Liver (tissue), 9 donors: Measurements from ENCODE around the gene CDON. TPM values are rescaled to one million over a fixed set of nuclear protein-coding genes. Genes with fewer than 3 reads are reported as not detected.

ENCODE experiments used
- DNase-seq: peaks from one replicate; pipeline ENCODE4 v3.0.0-alpha.2; 2017; ENCODE audit warnings: low spot score
- H3K27ac ChIP-seq, 2 donors: one replicate each; pipeline ENCODE4 v1.7.0; 2013; ENCODE audit warnings: inconsistent platforms in 2 of 2, low read length in 2 of 2, control low read depth in 1 of 2, low read depth in 1 of 2, mild to moderate bottlenecking in 1 of 2
- H3K27me3 ChIP-seq, 4 donors: one replicate each; pipeline versions ENCODE4 v1.6.1 to v1.7.0; 2013; ENCODE audit warnings: low read length in 3 of 4, inconsistent platforms in 1 of 4, mild to moderate bottlenecking in 1 of 4, moderate library complexity in 1 of 4; ENCODE audit not compliant: control insufficient read depth in 4 of 4, insufficient read depth in 4 of 4
- H3K36me3 ChIP-seq, 4 donors: one replicate each; pipeline versions ENCODE4 v1.6.1 to v1.7.0; 2013; ENCODE audit warnings: low read length in 3 of 4, mild to moderate bottlenecking in 3 of 4, low read depth in 1 of 4, moderate library complexity in 1 of 4; ENCODE audit not compliant: control insufficient read depth in 4 of 4, insufficient read depth in 3 of 4
- H3K4me1 ChIP-seq, 4 donors: one replicate each; pipeline versions ENCODE4 v1.6.1 to v1.7.0; 2013; ENCODE audit warnings: low read length in 3 of 4, mild to moderate bottlenecking in 3 of 4, moderate library complexity in 1 of 4; ENCODE audit not compliant: control insufficient read depth in 4 of 4, insufficient read depth in 4 of 4
- H3K4me3 ChIP-seq, 3 donors: one replicate each; pipeline versions ENCODE4 v1.6.1 to v1.7.0; 2013; ENCODE audit warnings: low read length in 3 of 3, control low read depth in 1 of 3, low read depth in 1 of 3, mild to moderate bottlenecking in 1 of 3
- H3K9ac ChIP-seq, 2 donors: one replicate each; pipeline ENCODE4 v1.7.0; 2013; ENCODE audit warnings: low read length in 2 of 2, mild to moderate bottlenecking in 2 of 2, moderate library complexity in 2 of 2, control low read depth in 1 of 2, low read depth in 1 of 2
- H3K9me3 ChIP-seq, 4 donors: one replicate each; pipeline versions ENCODE4 v1.6.1 to v1.7.0; 2013; ENCODE audit warnings: low read length in 3 of 4; ENCODE audit not compliant: control insufficient read depth in 4 of 4
- ATF3 ChIP-seq: IDR thresholded peaks from 2 replicates; pipeline ENCODE4 v1.6.1; 2016; ENCODE audit warnings: antibody characterized with exemption
- CTCF ChIP-seq: fragments of 150-350 bp; IDR thresholded peaks from 2 replicates; pipeline ENCODE4 v1.5.1; 2017; ENCODE audit warnings: improper control_type of control experiment, low read depth, low read length; ENCODE audit not compliant: missing input control
- EGR1 ChIP-seq, 2 donors: IDR thresholded peaks; 2 replicates each; pipeline ENCODE4 v1.6.1; 2016 to 2018; ENCODE audit warnings: antibody characterized with exemption in 2 of 2, low read depth in 2 of 2
- FOXA1 ChIP-seq: IDR thresholded peaks from 2 replicates; pipeline ENCODE4 v1.6.1; 2016; ENCODE audit warnings: antibody characterized with exemption
- FOXA2 ChIP-seq: IDR thresholded peaks from 2 replicates; pipeline ENCODE4 v1.6.1; 2016; ENCODE audit warnings: antibody characterized with exemption
- GABPA ChIP-seq, 2 donors: IDR thresholded peaks in 1 of 2; conservative IDR thresholded peaks in 1 of 2; 2 replicates each; pipeline ENCODE4 v1.6.1; 2016; ENCODE audit warnings: antibody characterized with exemption in 2 of 2, mild to moderate bottlenecking in 1 of 2, moderate library complexity in 1 of 2
- HNF4A ChIP-seq, 2 donors: conservative IDR thresholded peaks; 2 replicates each; pipeline ENCODE4 v1.6.1; 2016; ENCODE audit warnings: antibody characterized with exemption in 2 of 2, mild to moderate bottlenecking in 2 of 2
- HNF4G ChIP-seq: IDR thresholded peaks from 2 replicates; pipeline ENCODE4 v1.6.1; 2016; ENCODE audit warnings: antibody characterized with exemption
- JUND ChIP-seq, 2 donors: IDR thresholded peaks; 2 replicates each; pipeline ENCODE4 v1.6.1; 2016; ENCODE audit warnings: antibody characterized with exemption in 2 of 2
- MAX ChIP-seq: IDR thresholded peaks from 2 replicates; pipeline ENCODE4 v1.6.1; 2016; ENCODE audit warnings: antibody characterized with exemption
- NR2F2 ChIP-seq: IDR thresholded peaks from 2 replicates; pipeline ENCODE4 v1.6.1; 2016; ENCODE audit warnings: antibody characterized with exemption
- RAD21 ChIP-seq, 2 donors: IDR thresholded peaks; 2 replicates each; pipeline ENCODE4 v1.6.1; 2016; ENCODE audit warnings: antibody characterized with exemption in 2 of 2, mild to moderate bottlenecking in 2 of 2
- RXRA ChIP-seq, 2 donors: IDR thresholded peaks; 2 replicates each; pipeline ENCODE4 v1.6.1; 2017 to 2018; ENCODE audit warnings: antibody characterized with exemption in 2 of 2, mild to moderate bottlenecking in 1 of 2
- SP1 ChIP-seq: IDR thresholded peaks from 2 replicates; pipeline ENCODE4 v1.6.1; 2018; ENCODE audit warnings: antibody characterized with exemption, mild to moderate bottlenecking
- TAF1 ChIP-seq: conservative IDR thresholded peaks from 2 replicates; pipeline ENCODE4 v1.6.1; 2016; ENCODE audit warnings: antibody characterized with exemption, mild to moderate bottlenecking
- YY1 ChIP-seq: IDR thresholded peaks from 2 replicates; pipeline ENCODE4 v1.6.1; 2016; ENCODE audit warnings: antibody characterized with exemption, mild to moderate bottlenecking
- WGBS: extraction: QIAGEN DNeasy Blood & Tissue Kit; methylation state at CpG from one replicate; pipeline ENCODE4 v1.1.7; 2013; 5-methylcytosine and 5-hydroxymethylcytosine counted together
- polyA plus RNA-seq, 2 donors: library from polyadenylated mRNA; stranded (reverse) in 1 of 2; unstranded in 1 of 2; fragments of 200-250 nt in 1 of 2; fragments of >200 nt in 1 of 2; fragmentation: Nextera tagmentation in 1 of 2; extraction: Ambion mirVana in 1 of 2; gene quantifications; one replicate each; pipeline versions ENCODE4 v1.2.1 to v1.2.3, GENCODE V29; 2013 to 2015
- total RNA-seq, 2 donors: library from RNA; depleted of rRNA; stranded (reverse); fragments of >200 nt; gene quantifications; one replicate each; pipeline ENCODE4 v1.2.3, GENCODE V29; 2014
- TF ChIP-seq, protein P1 (sequence below): IDR thresholded peaks from 2 replicates; pipeline ENCODE4 v1.6.1; 2016; ENCODE audit warnings: antibody characterized with exemption
- TF ChIP-seq, protein P2 (sequence below): IDR thresholded peaks from 2 replicates; pipeline ENCODE4 v1.6.1; 2016; ENCODE audit warnings: antibody characterized with exemption, mild to moderate bottlenecking
- donor health status: healthy.
- donor health status: healthy.
- donor health status: healthy.
- donor health status: healthy.
- donor health status: healthy.

Gene CDON
- total and polyA plus RNA-seq, 4 donors = 0.69 to 7.4 (median 3.9) TPM

- H3K4me1 ChIP-seq = peaks cover 0 to 4% (median 3%) of the 10 kb centered on the region in 4 donors
- H3K36me3 ChIP-seq = no peaks in the 10 kb centered on the region
- no peaks in the 10 kb centered on the region for H3K9me3 ChIP-seq
- H3K9ac ChIP-seq = no peak overlapping the region
- H3K27ac ChIP-seq = no peak overlapping the region
- H3K4me3 ChIP-seq = no peak overlapping the region
- no peak for DNase-seq
- no peaks in the 10 kb centered on the region for H3K27me3 ChIP-seq
- WGBS = 90% methylated on average over 5 of the region's 5 CpGs
- TF ChIP-seq MAX (no peak), RAD21 (IDR thresholded peaks at IDR 0.05) (no peak), HNF4A (conservative IDR thresholded peaks at IDR 0.05) (no peak)
Measured at GRCh38 chr11:126101930-126102283, 39.2 kb upstream of the CDON start.

- no peak overlapping the region for H3K27ac ChIP-seq
- WGBS = 92% methylated on average over 11 of the region's 11 CpGs
Measured at GRCh38 chr11:126101251-126101929, 38.7 kb upstream of the CDON start.

More at GRCh38 chr11:126101251-126101929, 38.7 kb upstream of the CDON start:
- Histone ChIP-seq H3K36me3 (no peaks in the 10 kb centered on the region), H3K9ac (no peak overlapping the region), H3K4me3 (no peak overlapping the region), H3K4me1 (peaks cover 0 to 4% (median 3%) of the 10 kb centered on the region in 4 donors), H3K27me3 (no peaks in the 10 kb centered on the region), H3K9me3 (no peaks in the 10 kb centered on the region)
- TF ChIP-seq GABPA (IDR thresholded peaks at IDR 0.05 in 1 of 2, conservative IDR thresholded peaks at IDR 0.05 in 1 of 2) = no peak
- TF ChIP-seq HNF4A (conservative IDR thresholded peaks at IDR 0.05) = no peak
- no peak for TF ChIP-seq YY1
- no peak for TF ChIP-seq EGR1 (IDR thresholded peaks at IDR 0.05; ENCODE audit: low read depth in 2 of 2)
- TF ChIP-seq, protein P1, sequence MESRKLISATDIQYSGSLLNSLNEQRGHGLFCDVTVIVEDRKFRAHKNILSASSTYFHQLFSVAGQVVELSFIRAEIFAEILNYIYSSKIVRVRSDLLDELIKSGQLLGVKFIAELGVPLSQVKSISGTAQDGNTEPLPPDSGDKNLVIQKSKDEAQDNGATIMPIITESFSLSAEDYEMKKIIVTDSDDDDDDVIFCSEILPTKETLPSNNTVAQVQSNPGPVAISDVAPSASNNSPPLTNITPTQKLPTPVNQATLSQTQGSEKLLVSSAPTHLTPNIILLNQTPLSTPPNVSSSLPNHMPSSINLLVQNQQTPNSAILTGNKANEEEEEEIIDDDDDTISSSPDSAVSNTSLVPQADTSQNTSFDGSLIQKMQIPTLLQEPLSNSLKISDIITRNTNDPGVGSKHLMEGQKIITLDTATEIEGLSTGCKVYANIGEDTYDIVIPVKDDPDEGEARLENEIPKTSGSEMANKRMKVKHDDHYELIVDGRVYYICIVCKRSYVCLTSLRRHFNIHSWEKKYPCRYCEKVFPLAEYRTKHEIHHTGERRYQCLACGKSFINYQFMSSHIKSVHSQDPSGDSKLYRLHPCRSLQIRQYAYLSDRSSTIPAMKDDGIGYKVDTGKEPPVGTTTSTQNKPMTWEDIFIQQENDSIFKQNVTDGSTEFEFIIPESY = no peak
- TF ChIP-seq RXRA (IDR thresholded peaks at IDR 0.05) = no peak
- no peak for TF ChIP-seq RAD21 (IDR thresholded peaks at IDR 0.05)
- TF ChIP-seq, protein P2, sequence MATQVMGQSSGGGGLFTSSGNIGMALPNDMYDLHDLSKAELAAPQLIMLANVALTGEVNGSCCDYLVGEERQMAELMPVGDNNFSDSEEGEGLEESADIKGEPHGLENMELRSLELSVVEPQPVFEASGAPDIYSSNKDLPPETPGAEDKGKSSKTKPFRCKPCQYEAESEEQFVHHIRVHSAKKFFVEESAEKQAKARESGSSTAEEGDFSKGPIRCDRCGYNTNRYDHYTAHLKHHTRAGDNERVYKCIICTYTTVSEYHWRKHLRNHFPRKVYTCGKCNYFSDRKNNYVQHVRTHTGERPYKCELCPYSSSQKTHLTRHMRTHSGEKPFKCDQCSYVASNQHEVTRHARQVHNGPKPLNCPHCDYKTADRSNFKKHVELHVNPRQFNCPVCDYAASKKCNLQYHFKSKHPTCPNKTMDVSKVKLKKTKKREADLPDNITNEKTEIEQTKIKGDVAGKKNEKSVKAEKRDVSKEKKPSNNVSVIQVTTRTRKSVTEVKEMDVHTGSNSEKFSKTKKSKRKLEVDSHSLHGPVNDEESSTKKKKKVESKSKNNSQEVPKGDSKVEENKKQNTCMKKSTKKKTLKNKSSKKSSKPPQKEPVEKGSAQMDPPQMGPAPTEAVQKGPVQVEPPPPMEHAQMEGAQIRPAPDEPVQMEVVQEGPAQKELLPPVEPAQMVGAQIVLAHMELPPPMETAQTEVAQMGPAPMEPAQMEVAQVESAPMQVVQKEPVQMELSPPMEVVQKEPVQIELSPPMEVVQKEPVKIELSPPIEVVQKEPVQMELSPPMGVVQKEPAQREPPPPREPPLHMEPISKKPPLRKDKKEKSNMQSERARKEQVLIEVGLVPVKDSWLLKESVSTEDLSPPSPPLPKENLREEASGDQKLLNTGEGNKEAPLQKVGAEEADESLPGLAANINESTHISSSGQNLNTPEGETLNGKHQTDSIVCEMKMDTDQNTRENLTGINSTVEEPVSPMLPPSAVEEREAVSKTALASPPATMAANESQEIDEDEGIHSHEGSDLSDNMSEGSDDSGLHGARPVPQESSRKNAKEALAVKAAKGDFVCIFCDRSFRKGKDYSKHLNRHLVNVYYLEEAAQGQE = no peak
- TF ChIP-seq CTCF = no peak
- no peak for TF ChIP-seq MAX
- no peak for TF ChIP-seq NR2F2
- no peak for TF ChIP-seq HNF4G
- TF ChIP-seq TAF1 = no peak
- no peak for TF ChIP-seq ATF3
- TF ChIP-seq JUND (IDR thresholded peaks at IDR 0.05) = no peak
- TF ChIP-seq FOXA1 = no peak
- TF ChIP-seq FOXA2 = no peak
- TF ChIP-seq SP1 = no peak
- no peak for DNase-seq
